BE2C (cell line): Measurements from ENCODE around the gene SLAMF9.
A peak's percentile ranks its signal among the peaks of the same experiment; 100 is the strongest.

Source experiments
- DNase-seq: peaks from one replicate; pipeline ENCODE4 v3.0.0-alpha.2; 2020
- H3K27me3 ChIP-seq: fragments of 250-450 bp; sonication (Bioruptor Pico); 2 replicates; pipeline ENCODE4 v1.5.1; 2020; ENCODE audit warnings: mild to moderate bottlenecking
- H3K36me3 ChIP-seq: fragments of 250-450 bp; sonication (Bioruptor Pico); 2 replicates; pipeline ENCODE4 v1.5.1; 2020; ENCODE audit warnings: mild to moderate bottlenecking
- H3K4me1 ChIP-seq: fragments of 250-450 bp; sonication (Bioruptor Pico); 2 replicates; pipeline ENCODE4 v1.5.1; 2020
- H3K4me3 ChIP-seq: 2 replicates; pipeline ENCODE4 v1.5.1; 2011; ENCODE audit warnings: low read depth, low read length
- H3K9me3 ChIP-seq: fragments of 250-450 bp; sonication (Bioruptor Pico); 2 replicates; pipeline ENCODE4 v1.5.1; 2020
- TF ChIP-seq, protein P1 (sequence below): IDR thresholded peaks from 2 replicates; pipeline ENCODE4 v1.5.1; 2012; ENCODE audit warnings: mild to moderate bottlenecking, low read depth, low read length

The SLAMF9 gene

DNA sequence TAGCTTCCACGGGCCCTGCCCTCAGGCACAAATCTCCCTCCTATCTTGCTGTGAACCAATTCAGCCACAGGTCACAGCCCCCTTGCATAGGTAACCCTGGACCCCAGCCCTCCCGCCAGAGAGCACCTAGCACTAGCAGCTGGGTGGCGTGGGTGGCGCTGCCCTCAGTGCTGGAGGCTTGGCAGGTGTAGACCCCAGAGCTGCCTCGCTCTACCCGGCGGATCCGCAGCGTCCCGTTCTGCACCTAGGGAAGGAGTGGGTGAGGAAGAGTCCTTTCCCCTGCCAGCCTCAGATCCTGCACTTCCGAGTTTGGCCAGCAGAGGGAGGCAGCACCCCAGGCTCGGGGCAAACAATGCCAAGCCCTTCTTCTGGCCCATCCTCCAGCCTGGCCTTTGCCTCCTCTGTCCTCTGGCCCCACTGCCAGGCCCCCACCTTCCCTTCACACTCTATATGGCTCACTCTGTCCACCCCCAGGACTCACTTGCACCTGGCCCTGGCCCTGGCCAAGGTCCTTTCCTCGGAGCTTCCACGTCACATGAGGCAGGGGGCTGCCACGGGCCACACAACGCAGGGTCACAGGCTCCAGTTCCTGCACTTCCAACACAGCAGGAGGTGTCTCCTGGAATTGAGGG lies 17.6 kb downstream of the SLAMF9 start:
- peak; percentile 78 for DNase-seq
- peaks cover 2% of the 10 kb centered on the region; the same call in 1 of the 2 replicates for H3K4me1 ChIP-seq
- no peak overlapping the region for H3K4me3 ChIP-seq

DNA sequence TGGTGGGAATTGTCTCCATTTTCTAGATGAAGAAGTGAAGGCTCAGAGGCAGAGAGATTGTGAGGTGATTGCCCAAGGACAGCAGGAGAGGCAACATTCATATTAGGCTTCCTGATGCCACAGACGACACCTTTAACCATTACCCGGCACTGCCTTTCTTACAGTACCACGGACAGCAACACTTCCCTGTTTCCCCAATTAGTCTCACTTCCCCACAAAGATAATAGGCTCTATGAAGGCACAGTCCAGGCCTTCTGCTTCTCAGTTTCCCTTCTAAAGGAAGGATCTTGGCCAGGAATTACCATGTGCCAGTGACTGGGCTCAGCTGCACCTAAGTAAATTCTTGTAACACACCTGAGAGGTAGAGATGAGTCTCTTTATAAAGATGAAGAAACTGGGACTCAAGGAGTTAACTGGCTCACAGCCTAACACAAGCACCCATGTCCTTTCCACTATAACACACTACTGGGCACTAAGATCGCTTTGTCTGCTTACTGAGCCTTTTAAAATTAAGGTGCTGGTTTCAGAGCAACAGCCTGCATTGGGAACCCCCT lies 18.2 kb downstream of the SLAMF9 start:
- Histone ChIP-seq H3K4me3 (no peak overlapping the region), H3K27me3 (no peaks in the 10 kb centered on the region), H3K9me3 (no peaks in the 10 kb centered on the region), H3K36me3 (no peaks in the 10 kb centered on the region), H3K4me1 (peaks cover 2% of the 10 kb centered on the region; the same call in 1 of the 2 replicates)
- no peak for DNase-seq
- TF ChIP-seq, protein P1, sequence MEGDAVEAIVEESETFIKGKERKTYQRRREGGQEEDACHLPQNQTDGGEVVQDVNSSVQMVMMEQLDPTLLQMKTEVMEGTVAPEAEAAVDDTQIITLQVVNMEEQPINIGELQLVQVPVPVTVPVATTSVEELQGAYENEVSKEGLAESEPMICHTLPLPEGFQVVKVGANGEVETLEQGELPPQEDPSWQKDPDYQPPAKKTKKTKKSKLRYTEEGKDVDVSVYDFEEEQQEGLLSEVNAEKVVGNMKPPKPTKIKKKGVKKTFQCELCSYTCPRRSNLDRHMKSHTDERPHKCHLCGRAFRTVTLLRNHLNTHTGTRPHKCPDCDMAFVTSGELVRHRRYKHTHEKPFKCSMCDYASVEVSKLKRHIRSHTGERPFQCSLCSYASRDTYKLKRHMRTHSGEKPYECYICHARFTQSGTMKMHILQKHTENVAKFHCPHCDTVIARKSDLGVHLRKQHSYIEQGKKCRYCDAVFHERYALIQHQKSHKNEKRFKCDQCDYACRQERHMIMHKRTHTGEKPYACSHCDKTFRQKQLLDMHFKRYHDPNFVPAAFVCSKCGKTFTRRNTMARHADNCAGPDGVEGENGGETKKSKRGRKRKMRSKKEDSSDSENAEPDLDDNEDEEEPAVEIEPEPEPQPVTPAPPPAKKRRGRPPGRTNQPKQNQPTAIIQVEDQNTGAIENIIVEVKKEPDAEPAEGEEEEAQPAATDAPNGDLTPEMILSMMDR: no peak

More for the DNA sequence above, 17.6 kb downstream of the SLAMF9 start:
- no peaks in the 10 kb centered on the region for H3K9me3 ChIP-seq
- H3K27me3 ChIP-seq: no peaks in the 10 kb centered on the region
- H3K36me3 ChIP-seq: no peaks in the 10 kb centered on the region
- TF ChIP-seq, protein P1: peak; percentile 95

DNA sequence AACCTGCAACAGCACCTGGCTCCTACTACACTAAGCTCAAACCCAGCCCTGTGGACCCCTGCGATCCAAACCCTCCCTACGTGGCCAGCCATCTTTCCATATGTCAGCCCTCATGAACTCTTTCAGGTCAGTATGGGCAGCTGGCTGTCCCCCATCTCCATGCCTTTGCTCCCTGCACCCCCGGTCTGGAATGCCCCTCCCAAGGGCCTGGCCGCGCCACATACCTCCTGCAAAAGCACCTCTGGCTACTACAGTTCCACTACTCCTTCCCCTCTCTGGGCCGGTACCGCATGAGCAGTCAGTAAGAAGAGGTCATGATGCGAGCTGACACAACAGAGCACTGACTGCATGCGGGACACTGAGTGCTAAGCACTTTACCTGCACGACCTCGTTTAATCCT lies 18.7 kb downstream of the SLAMF9 start:
- Histone ChIP-seq H3K4me3 (no peak overlapping the region), H3K9me3 (no peaks in the 10 kb centered on the region), H3K4me1 (peaks cover 2% of the 10 kb centered on the region; the same call in 1 of the 2 replicates), H3K36me3 (no peaks in the 10 kb centered on the region), H3K27me3 (no peaks in the 10 kb centered on the region)
- DNase-seq: no peak
- TF ChIP-seq, protein P1: no peak

DNA sequence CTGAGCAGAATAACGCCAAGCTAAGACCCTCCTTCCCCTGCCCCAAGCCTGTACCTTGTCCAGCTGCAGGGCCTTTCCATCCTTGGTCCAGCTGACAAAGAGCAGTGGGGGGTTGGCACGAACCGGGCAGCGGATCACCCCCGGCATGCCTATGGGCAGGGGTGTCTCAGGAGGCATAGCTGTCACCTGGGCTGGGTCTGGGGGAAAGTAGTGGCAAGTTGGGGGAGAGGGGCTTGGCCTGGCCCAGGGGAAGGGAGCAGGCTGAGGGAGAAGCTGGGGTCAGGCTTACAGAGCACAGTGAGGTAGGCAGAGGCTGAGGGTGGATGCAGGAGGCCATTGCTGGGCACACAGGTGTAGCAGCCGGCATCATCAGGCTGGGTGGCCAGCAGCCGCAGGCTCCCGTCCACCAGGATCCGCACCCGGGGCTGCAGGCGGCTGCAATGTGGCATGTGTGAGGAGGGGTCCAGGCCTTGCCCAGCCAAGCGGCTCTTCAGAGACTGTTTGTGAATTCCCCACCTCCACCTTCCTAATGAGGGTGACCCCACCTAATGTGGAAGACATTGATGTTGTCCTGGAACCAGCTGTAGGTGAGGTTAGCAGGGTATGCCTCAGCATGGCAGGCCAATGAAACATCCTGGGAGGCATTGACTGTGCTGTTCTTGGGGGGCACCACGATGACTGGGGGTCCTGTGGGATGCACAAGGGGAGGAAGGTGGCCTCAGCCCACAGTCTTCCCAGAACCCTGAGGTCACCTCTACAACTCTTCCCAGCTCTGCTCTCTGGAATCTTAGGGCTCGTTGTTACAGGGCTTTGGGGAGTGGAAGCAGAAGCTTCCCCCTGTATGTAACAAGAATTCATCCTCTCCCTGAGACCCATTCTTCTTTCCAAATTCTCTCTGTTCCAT lies 19.6 kb downstream of the SLAMF9 start:
- H3K27me3 ChIP-seq: no peaks in the 10 kb centered on the region
- no peaks in the 10 kb centered on the region for H3K9me3 ChIP-seq
- no peak for DNase-seq
- no peak overlapping the region for H3K4me3 ChIP-seq
- H3K36me3 ChIP-seq: no peaks in the 10 kb centered on the region
- peaks cover 2% of the 10 kb centered on the region; the same call in 1 of the 2 replicates for H3K4me1 ChIP-seq
- TF ChIP-seq, protein P1: no peak

DNA sequence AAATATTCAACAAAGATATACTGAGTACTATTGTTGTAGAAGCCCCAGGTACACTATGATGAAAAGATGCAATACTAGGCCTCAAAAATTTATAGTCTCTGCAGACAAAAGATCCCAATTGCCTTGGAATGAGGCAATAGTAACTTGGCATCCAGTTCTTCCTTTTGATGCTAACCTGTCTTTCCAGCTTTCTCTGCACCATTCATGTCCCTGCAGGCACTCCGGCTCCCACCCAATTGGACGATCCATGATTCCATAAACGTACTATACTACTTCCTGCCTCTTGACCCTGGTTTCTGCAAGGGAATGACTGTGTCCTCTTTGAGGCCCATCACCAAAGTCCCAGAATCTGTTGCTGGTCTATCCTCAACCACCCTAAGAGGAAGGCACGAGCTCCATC lies 20.7 kb downstream of the SLAMF9 start:
- H3K4me1 ChIP-seq: peaks cover 2% of the 10 kb centered on the region; the same call in 1 of the 2 replicates
- H3K9me3 ChIP-seq: no peaks in the 10 kb centered on the region
- H3K27me3 ChIP-seq: no peaks in the 10 kb centered on the region
- DNase-seq: no peak
- no peak overlapping the region for H3K4me3 ChIP-seq
- H3K36me3 ChIP-seq: no peaks in the 10 kb centered on the region
- TF ChIP-seq, protein P1: no peak
